Thymus (tissue), 14 donors: ENCODE data around the gene UBE2G2. TPM values are rescaled to one million over a fixed set of nuclear protein-coding genes. Genes with fewer than 3 reads are reported as not detected.

Experiments used
- DNase-seq, 9 donors: peaks; one replicate each; pipeline ENCODE4 v3.0.0-alpha.2; 2013; ENCODE audit warnings: low spot score in 9 of 9, low read depth in 6 of 9, missing footprints in 1 of 9
- H3K27ac ChIP-seq, 2 donors: one replicate each; pipeline ENCODE4 v1.5.1; 2013; ENCODE audit warnings: control low read depth in 1 of 2, low read depth in 1 of 2, low read length in 1 of 2, mild to moderate bottlenecking in 1 of 2, moderate library complexity in 1 of 2
- H3K27me3 ChIP-seq, 2 donors: one replicate each; pipeline ENCODE4 v1.5.1; 2013; ENCODE audit warnings: low read length in 1 of 2; ENCODE audit not compliant: control insufficient read depth in 2 of 2, insufficient read depth in 1 of 2
- H3K36me3 ChIP-seq, 2 donors: one replicate each; pipeline ENCODE4 v1.5.1; 2013; ENCODE audit warnings: low read length in 1 of 2, mild to moderate bottlenecking in 1 of 2, moderate library complexity in 1 of 2; ENCODE audit not compliant: control insufficient read depth in 2 of 2, insufficient read depth in 2 of 2
- H3K4me1 ChIP-seq, 2 donors: one replicate each; pipeline ENCODE4 v1.5.1; 2013; ENCODE audit warnings: low read length in 2 of 2; ENCODE audit not compliant: control insufficient read depth in 2 of 2, insufficient read depth in 2 of 2
- H3K4me3 ChIP-seq, 2 donors: one replicate each; pipeline ENCODE4 v1.5.1; 2013; ENCODE audit warnings: low read length in 2 of 2, control low read depth in 1 of 2, mild to moderate bottlenecking in 1 of 2
- H3K9me3 ChIP-seq, 2 donors: one replicate each; pipeline ENCODE4 v1.5.1; 2013; ENCODE audit warnings: low read length in 1 of 2, mild to moderate bottlenecking in 1 of 2; ENCODE audit not compliant: control insufficient read depth in 2 of 2, insufficient read depth in 1 of 2
- WGBS: extraction: QIAGEN DNeasy Blood & Tissue Kit; methylation state at CpG from one replicate; pipeline ENCODE4 v1.1.7; 2013; 5-methylcytosine and 5-hydroxymethylcytosine counted together
- long read RNA-seq, 10 donors: transcript quantifications; one replicate each; lab custom pipeline, GENCODE V29; 2026
- polyA plus RNA-seq: library from polyadenylated mRNA; stranded (reverse); fragments of 200-250 nt; gene quantifications from one replicate; pipeline ENCODE4 v1.2.3, GENCODE V29; 2013
- total RNA-seq: library from RNA; stranded (reverse); fragments of 120-200 nt; gene quantifications from one replicate; pipeline ENCODE4 v1.2.4, GENCODE V29; 2013
- donor health status: healthy.

The UBE2G2 gene, protein sequence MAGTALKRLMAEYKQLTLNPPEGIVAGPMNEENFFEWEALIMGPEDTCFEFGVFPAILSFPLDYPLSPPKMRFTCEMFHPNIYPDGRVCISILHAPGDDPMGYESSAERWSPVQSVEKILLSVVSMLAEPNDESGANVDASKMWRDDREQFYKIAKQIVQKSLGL
- total RNA-seq = 32.8 TPM
- polyA plus RNA-seq = 67.6 TPM
- long read RNA-seq, donor 1, full-length matches to known transcripts = 2 of 2 reads
- long read RNA-seq, donor 1, partial matches to known transcripts = 0 of 2 reads
- long read RNA-seq, donor 1, other reads (novel, unspliced or antisense) = 0 of 2 reads
- long read RNA-seq, donor 2, full-length matches to known transcripts = 52 of 52 reads
- long read RNA-seq, donor 2, partial matches to known transcripts = 0 of 52 reads
- long read RNA-seq, donor 2, other reads (novel, unspliced or antisense) = 0 of 52 reads
- long read RNA-seq, donor 3, full-length matches to known transcripts = 40 of 40 reads
- long read RNA-seq, donor 3, partial matches to known transcripts = 0 of 40 reads
- long read RNA-seq, donor 3, other reads (novel, unspliced or antisense) = 0 of 40 reads
- long read RNA-seq, donor 4, full-length matches to known transcripts = 14 of 14 reads
- long read RNA-seq, donor 4, partial matches to known transcripts = 0 of 14 reads
- long read RNA-seq, donor 4, other reads (novel, unspliced or antisense) = 0 of 14 reads
- long read RNA-seq, donor 5, full-length matches to known transcripts = 48 of 53 reads
- long read RNA-seq, donor 5, partial matches to known transcripts = 0 of 53 reads
- long read RNA-seq, donor 5, other reads (novel, unspliced or antisense) = 5 of 53 reads
- long read RNA-seq, donor 6, full-length matches to known transcripts = 15 of 15 reads
- long read RNA-seq, donor 6, partial matches to known transcripts = 0 of 15 reads
- long read RNA-seq, donor 6, other reads (novel, unspliced or antisense) = 0 of 15 reads
- long read RNA-seq, donor 7, transcript UBE2G2-202 (6 exons, 3,566 nt) = major isoform, 11 of 12 reads
- long read RNA-seq, donor 7, partial matches to known transcripts = 0 of 12 reads
- long read RNA-seq, donor 7, other reads (novel, unspliced or antisense) = 0 of 12 reads
- long read RNA-seq, donor 8, full-length matches to known transcripts = 5 of 5 reads
- long read RNA-seq, donor 8, partial matches to known transcripts = 0 of 5 reads
- long read RNA-seq, donor 8, other reads (novel, unspliced or antisense) = 0 of 5 reads
- long read RNA-seq, donor 9, full-length matches to known transcripts = 21 of 21 reads
- long read RNA-seq, donor 9, partial matches to known transcripts = 0 of 21 reads
- long read RNA-seq, donor 9, other reads (novel, unspliced or antisense) = 0 of 21 reads
- long read RNA-seq, donor 10, transcript UBE2G2-202 (6 exons, 3,566 nt) = major isoform, 5 of 7 reads
- long read RNA-seq, donor 10, partial matches to known transcripts = 0 of 7 reads
- long read RNA-seq, donor 10, other reads (novel, unspliced or antisense) = 0 of 7 reads

DNA sequence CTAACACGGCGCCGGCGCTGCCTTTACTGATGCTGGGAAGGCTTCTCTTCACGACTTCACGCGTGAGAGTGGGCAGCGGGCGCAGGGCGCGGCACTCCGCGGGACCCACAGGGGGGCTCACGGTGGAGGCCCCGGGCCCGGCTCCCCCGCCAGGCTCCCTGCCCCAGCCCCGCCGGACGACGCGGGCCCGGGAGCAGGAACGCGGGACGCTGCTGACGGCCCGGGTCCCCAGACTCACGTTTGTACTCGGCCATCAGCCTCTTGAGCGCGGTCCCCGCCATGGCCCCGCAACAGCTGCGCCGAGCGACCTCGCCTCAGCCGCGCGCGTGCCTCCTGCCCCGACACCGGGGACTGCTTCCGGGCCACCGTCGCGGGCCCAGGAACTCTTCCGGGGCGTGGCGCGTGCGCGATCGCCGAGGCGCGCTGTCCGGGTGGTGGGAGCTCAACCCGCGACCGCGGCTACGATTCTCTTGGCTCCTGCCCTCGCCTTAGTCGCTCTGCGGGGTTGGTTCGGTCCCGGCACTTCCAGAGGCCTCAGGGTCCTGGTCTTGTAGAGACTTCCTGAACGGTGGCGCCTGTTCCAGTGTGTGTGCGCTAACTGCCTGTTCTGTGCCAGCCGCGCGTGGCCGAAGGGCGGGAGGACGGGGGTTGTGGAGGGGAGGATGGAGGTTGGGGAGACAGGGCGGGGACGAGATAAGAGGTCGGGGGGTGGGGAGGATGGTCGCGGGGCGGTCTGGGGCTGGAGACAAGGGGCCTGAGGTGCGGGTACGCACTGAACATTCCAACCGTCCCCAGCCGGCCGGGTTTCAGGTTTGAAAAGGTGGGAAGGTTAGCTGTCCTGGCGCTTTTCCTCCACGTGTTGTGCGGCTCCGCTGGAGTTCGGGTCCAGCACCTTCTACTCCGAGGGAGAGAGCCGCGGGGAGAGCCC is at the start of gene UBE2G2:
UBE2G2 (minus strand) TSS at position 353 of the 928 bp plus-strand sequence; CDS start at position 281, 72 bp downstream.
- peak; percentile 43 to 91 (median 76) for DNase-seq
- Histone ChIP-seq H3K9me3 (no peaks in the 10 kb centered on the region), H3K27me3 (no peaks in the 10 kb centered on the region), H3K36me3 (peaks cover 21 to 28% of the 10 kb centered on the region in 2 donors), H3K4me1 (peaks cover 20 to 22% of the 10 kb centered on the region in 2 donors), H3K4me3 (peak within 1 kb of the TSS; percentile 83 to 89), H3K27ac (peak within 1 kb of the TSS; percentile 55 to 56)
- WGBS = under 1% methylated on average over 97 of the region's 97 CpGs

- H3K27ac ChIP-seq = no peak overlapping the region
- peaks cover 7 to 48% of the 10 kb centered on the region in 2 donors for H3K4me1 ChIP-seq
- no peak for DNase-seq
- H3K36me3 ChIP-seq = peaks cover 56 to 64% of the 10 kb centered on the region in 2 donors
- H3K9me3 ChIP-seq = peaks cover 0 to 3% of the 10 kb centered on the region in 2 donors
- peaks cover 0 to 6% of the 10 kb centered on the region in 2 donors for H3K27me3 ChIP-seq
- H3K4me3 ChIP-seq = no peak overlapping the region
- WGBS = 90% methylated on average over 26 of the region's 26 CpGs
Measured at GRCh38 chr21:44850905-44851657, 49.5 kb upstream of the UBE2G2 start.

DNA sequence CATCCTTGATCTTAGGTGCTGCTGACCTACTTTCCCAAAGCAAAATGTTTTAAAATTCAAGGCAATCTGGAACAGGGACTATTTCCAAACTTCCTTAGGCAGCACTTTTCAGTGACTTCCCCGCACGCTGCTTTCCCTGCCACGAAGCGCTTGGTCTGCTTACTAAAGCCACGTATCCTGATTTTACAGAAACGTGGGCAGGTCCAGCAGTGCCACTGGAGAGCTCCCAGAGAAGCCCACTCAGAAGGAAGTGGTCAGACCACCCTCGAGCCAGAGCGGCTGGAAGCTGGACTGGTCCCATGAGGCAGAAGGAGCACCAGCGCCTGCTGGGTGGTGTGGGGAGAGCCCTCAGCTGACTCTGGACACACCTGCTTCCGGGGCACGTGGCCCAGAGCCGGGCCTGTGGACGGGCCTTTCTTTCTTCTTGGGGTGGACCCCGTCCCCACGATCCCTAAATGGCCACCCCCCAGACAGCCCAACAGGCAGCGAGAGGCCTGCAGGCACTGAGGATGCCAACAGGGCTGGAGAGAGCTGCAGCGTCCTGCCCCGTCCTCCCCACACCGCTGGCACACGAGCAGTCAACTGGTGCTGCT is 48.7 kb upstream of the UBE2G2 start:
- Histone ChIP-seq H3K9me3 (peaks cover 0 to 3% of the 10 kb centered on the region in 2 donors), H3K36me3 (peaks cover 49 to 56% of the 10 kb centered on the region in 2 donors), H3K4me3 (no peak overlapping the region), H3K4me1 (peaks cover 10 to 49% of the 10 kb centered on the region in 2 donors), H3K27me3 (peaks cover 0 to 14% of the 10 kb centered on the region in 2 donors), H3K27ac (no peak overlapping the region)
- 97% methylated on average over 20 of the region's 20 CpGs for WGBS
- DNase-seq = no peak

GRCh38 chr21:44849616-44850130 is 48.1 kb upstream of the UBE2G2 start:
- H3K9me3 ChIP-seq = peaks cover 0 to 3% of the 10 kb centered on the region in 2 donors
- H3K27me3 ChIP-seq = peaks cover 0 to 17% of the 10 kb centered on the region in 2 donors
- no peak for DNase-seq
- no peak overlapping the region for H3K4me3 ChIP-seq
- peaks cover 10 to 44% of the 10 kb centered on the region in 2 donors for H3K4me1 ChIP-seq
- H3K36me3 ChIP-seq = peaks cover 42 to 50% of the 10 kb centered on the region in 2 donors
- 98% methylated on average over 12 of the region's 12 CpGs for WGBS
- no peak overlapping the region for H3K27ac ChIP-seq

DNA sequence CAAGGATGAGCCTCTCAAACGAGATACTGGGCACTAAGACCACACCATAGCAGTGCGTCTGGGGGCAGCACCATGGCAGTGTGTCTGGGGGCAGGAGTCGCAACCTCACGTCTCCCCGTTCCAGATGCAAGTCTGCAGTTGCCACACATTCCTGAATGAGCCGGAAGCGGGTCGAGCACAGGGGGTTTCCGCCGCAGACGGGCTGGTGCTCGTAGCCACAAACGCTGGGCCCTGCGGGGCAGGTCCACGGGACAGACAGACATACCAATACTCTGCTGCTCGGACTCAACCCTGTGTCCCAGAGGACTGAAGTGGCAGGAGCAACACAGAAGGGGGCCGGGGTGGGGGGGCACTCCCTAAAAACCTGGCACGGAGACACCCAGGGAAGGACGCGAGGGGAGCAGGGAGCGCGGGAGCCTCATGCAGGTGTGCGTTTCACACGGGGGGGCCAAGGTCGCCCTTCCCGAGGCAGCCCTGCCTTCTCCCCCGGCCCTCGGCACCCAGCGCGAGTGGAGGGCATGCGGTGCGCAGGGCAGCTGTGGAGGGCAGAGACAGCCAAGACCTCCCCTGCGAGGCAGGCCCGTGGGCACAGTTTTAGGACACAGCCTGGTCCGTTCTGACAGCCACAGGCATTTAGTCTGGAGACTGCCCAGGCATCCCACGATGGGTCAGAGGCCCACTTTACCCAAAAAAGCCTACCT is 47.4 kb upstream of the UBE2G2 start:
- Histone ChIP-seq H3K9me3 (peaks cover 0 to 3% of the 10 kb centered on the region in 2 donors), H3K4me3 (no peak overlapping the region), H3K36me3 (peaks cover 35 to 43% of the 10 kb centered on the region in 2 donors), H3K27ac (no peak overlapping the region), H3K27me3 (peaks cover 0 to 23% of the 10 kb centered on the region in 2 donors), H3K4me1 (peaks cover 10 to 37% of the 10 kb centered on the region in 2 donors)
- 97% methylated on average over 36 of the region's 36 CpGs for WGBS
- no peak for DNase-seq

DNA sequence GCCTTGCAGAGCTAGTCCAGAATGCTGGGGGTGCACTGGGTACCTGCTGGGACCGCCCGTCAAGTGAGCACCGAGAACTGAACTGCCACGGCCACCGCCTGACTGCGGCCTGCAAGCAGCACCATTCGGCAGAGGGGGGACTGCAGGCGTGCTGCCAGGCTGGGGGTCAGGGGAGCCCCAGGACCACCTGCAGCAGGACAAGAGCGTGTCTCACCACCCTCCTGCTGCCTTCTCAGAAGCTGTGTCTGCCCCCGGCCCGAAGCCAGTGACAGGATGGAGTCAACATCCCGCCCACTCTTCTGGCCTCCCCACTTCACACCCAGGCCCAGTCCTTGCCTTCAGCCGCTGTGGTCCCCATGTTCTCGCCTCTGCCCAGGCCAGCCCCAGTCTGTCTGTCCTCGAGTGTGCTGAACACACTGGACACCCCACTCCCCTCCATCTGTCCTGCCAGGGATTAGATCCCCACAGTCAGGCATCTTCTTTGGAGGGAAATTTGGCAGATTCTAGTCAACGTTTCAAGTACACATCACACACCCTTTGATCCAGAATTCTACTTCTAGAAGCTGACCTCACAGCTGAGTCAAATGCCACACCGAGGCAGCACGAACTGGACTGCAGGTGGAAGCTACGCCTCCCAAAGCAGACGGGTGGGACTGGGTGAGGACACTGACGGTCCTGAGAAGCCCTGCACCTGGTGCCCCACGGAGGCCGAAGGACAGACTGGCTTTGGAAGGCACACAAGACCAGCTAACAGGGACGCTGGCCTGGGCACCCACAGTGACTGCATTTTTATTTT is 45.8 kb upstream of the UBE2G2 start:
- 95% methylated on average over 24 of the region's 24 CpGs for WGBS
- DNase-seq = no peak

More for the DNA sequence above, 45.8 kb upstream of the UBE2G2 start:
- no peak overlapping the region for H3K27ac ChIP-seq
- H3K4me1 ChIP-seq = peaks cover 10 to 32% of the 10 kb centered on the region in 2 donors
- peaks cover 0 to 3% of the 10 kb centered on the region in 2 donors for H3K9me3 ChIP-seq
- peaks cover 0 to 28% of the 10 kb centered on the region in 2 donors for H3K27me3 ChIP-seq
- peaks cover 29 to 31% of the 10 kb centered on the region in 2 donors for H3K36me3 ChIP-seq
- no peak overlapping the region for H3K4me3 ChIP-seq
